ENCODE measurements around the gene STX16.

The STX16 gene

DNA sequence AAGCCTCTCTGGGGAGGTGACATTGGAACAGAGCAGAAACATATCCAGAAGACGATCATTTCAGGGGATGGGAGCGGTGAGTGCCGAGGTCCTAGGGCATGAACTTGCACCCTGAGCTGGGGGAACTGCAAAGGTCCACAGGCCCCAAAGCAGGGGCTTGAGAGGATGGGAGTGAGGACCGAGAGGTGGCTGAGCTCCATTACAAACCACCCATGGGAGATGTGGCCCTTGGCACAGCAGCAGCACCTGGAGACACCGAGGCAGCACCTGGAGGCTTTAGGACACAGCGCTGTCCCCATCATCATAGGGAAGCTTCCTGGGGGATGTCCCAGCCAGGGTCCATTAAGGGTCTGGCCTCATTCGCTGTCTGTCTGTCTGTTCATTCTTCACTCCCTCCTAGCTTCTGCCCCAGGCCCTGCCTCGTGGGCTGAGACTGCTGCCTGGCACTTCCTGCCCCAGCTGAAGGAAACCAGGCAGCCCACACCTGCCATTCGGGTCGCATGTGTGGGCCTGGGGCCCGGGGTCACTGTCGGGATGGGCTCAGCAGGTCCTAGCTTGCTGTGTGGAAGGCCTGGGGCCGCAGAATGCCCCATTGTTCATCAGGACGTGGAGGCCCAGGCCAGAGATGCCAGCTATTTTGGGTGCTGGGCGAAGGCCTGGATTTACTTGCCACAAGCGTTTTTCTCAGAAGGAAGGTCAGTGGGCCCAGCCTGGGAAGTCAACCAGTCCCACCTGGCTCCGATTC is 42.8 kb upstream of the STX16 start:
- TF ChIP-seq, protein P1, sequence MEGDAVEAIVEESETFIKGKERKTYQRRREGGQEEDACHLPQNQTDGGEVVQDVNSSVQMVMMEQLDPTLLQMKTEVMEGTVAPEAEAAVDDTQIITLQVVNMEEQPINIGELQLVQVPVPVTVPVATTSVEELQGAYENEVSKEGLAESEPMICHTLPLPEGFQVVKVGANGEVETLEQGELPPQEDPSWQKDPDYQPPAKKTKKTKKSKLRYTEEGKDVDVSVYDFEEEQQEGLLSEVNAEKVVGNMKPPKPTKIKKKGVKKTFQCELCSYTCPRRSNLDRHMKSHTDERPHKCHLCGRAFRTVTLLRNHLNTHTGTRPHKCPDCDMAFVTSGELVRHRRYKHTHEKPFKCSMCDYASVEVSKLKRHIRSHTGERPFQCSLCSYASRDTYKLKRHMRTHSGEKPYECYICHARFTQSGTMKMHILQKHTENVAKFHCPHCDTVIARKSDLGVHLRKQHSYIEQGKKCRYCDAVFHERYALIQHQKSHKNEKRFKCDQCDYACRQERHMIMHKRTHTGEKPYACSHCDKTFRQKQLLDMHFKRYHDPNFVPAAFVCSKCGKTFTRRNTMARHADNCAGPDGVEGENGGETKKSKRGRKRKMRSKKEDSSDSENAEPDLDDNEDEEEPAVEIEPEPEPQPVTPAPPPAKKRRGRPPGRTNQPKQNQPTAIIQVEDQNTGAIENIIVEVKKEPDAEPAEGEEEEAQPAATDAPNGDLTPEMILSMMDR (IDR thresholded peaks at IDR 0.05; ENCODE audit: low read depth, low read length), result no peak

DNA sequence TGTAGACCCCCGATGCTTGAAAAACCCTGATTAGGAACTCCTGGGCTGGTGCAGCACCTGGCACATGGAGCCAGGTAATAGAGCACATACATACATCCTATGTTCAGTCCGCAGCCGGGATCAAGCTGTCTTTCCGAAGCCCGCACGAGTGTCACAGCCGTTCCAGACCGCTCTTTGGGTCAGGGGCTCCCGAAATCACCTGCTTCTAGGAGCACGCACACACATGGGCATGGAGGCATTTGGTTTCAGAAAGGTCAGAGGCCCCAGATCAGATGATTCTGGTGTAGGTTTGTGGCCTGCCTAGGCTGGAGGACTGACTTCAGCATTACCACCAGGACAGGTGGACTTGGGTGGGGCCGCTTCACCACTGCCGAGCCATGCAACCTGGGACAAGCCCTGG is 42.1 kb upstream of the STX16 start:
- TF ChIP-seq, protein P1 (IDR thresholded peaks at IDR 0.05; ENCODE audit: low read depth, low read length), result no peak
- DNase-seq (ENCODE audit: extremely low read depth, low read depth), result no peak

More for the DNA sequence above, 42.8 kb upstream of the STX16 start:
- no peak for DNase-seq (ENCODE audit: extremely low read depth, low read depth)

DNA sequence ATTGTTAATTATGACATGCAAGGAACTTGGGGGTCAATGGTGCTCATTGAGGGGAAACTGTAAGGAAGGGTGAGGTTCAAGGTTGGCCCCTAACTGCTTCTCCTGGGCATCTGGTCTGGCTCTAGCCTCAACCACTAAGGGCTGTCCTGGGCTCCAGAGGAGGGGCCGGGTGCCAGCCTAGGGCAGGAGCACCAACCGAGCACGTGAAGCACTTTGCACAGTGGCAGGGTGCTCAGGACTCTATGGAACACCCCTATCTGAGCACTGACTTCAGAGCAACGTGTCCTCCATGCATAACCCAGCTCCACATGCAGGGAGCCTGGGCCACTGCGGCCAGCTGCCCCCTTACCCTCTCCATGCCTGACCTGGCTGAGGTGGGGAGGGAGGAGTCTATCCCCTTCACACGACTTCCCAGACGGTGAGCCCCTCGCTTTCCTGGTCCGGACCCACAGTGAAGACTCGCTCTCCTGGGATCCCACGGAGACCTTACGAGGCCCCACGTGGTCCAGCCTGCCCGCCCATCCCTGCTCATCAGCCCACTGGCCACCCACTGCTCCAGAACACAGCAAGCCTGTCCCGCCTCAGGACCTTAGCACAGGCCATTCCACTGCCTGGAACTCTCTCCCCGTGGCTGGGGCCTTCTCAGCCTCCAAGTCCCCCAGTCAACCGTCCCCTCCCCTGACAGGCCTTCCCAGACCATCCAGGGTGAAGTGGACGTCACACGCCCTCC is 40.8 kb upstream of the STX16 start:
- DNase-seq (ENCODE audit: extremely low read depth, low read depth), result no peak

DNA sequence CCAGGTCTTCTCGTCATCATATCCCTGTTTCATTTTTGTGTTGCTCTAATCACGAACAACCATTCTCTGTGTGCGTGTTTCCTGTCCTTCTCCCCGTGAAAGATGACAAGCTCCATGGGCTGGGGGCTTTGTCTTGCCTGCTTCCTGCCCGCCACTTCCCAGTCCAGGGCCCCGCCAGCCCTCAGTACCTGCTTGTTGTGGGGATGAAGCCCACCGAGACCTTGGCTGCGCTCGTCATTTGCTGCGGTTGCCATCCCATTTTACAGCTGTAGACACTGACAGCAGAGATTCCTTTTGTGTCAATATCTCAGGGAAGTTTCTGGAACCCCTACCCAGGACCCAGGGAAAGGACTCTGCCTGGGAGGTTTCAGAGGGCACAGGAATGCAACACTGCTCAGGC is 40.3 kb upstream of the STX16 start:
- TF ChIP-seq, protein P1 (IDR thresholded peaks at IDR 0.05; ENCODE audit: low read depth, low read length), result no peak
- no peak for DNase-seq (ENCODE audit: extremely low read depth, low read depth)

More for the DNA sequence above, 40.8 kb upstream of the STX16 start:
- TF ChIP-seq, protein P1 (IDR thresholded peaks at IDR 0.05; ENCODE audit: low read depth, low read length), result no peak

DNA sequence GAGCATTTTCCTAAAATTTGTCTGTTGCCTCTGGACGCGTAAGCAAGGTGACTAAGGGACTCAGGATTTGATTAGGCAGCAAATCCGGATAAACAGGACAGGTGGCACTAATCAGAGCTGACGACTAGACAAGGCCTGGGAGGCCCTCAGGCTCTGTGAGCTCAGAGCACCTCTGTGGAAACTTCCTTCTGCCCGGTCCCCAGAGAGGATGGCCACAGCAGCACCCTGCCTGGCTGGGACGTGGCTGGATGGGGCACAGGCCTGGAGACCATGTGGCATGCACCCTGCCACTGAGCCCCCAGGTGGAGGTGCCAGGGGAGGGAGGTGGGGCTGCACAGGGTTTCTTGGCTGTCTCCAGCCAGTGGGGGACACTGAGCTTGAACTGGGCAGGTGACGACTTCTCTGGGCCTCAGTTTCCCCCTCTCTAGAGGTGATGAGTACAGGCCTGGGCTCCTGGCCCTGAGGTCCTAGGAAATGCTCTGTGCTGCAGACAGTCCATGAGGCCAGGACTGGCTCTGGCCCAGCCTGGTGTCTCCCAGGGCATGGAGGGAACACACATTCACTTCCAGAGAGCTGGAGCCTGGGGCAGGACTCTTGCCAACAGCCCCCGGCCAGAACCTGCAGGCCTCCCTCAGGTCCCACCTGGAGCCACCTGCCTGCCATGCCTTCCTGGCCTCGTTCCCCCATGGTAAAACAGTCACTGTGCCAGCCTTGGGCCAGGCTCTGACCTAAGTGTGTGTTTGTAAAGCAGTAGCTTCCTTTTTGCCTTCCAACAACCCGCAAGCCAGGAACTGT is 39.6 kb upstream of the STX16 start:
- TF ChIP-seq, protein P1 (IDR thresholded peaks at IDR 0.05; ENCODE audit: low read depth, low read length), result no peak
- DNase-seq (ENCODE audit: extremely low read depth, low read depth), result no peak

DNA sequence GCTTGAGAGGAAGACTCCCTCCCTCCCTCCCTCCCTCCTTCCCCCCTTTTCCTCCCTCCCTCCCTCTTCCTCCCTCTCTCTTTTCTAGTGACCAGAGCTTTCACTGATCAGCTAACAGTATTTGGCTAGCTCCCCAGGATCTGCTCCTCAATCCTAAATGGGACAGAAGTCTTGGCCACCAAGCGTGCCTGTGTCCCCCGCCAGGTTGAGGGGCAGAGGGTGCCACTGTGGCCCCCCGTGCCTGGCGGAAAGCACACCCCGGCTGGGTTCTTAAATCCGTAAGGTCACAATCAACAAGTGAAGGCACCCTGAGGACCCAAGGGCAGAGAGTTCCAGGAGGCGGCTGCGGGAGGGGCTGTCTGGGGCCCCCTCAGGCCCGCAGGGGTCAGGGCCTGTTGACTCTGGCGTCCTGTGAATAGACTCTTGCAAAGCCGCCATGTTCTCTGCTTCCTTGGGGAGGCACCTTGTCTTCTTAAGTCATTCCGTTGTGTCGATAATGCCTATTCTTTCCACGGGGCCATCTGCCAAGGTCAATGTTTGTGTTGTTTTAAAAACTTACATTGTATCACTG is 38.9 kb upstream of the STX16 start:
- no peak for DNase-seq (ENCODE audit: extremely low read depth, low read depth)
- TF ChIP-seq, protein P1 (IDR thresholded peaks at IDR 0.05; ENCODE audit: low read depth, low read length), result no peak
